Lower leg skin (tissue), 3 donors: Measurements from ENCODE around the gene GIGYF2.

Experiments used
- CTCF ChIP-seq, 3 donors: fragments of 450-650 bp; IDR thresholded peaks; one replicate each; pipeline ENCODE4 v1.5.1; 2016; ENCODE audit warnings: antibody characterized with exemption in 3 of 3, mild to moderate bottlenecking in 3 of 3, moderate library complexity in 2 of 3
- POLR2A ChIP-seq, 2 donors: fragments of 450-650 bp; IDR thresholded peaks; one replicate each; pipeline ENCODE4 v1.6.1; 2016 to 2017; ENCODE audit warnings: antibody characterized with exemption in 2 of 2, mild to moderate bottlenecking in 1 of 2, moderate library complexity in 1 of 2

GRCh38 chr2:232693344-232693743 is 3.8 kb upstream of the GIGYF2 start:
- TF ChIP-seq CTCF (IDR thresholded peaks at IDR 0.05) (no peak), POLR2A (IDR thresholded peaks at IDR 0.05) (no peak)
